Eye (tissue), 1 donor: Measurements from ENCODE around the gene ELMOD3.
"Not testable (repeated sequence)": the region's sequence is repeated elsewhere in the genome, so short reads cannot be mapped to it uniquely, and the experiment has no call there.

Experiments
- DNase-seq: peaks from one replicate; pipeline ENCODE4 v3.0.0-alpha.2; 2015

The ELMOD3 gene

DNA sequence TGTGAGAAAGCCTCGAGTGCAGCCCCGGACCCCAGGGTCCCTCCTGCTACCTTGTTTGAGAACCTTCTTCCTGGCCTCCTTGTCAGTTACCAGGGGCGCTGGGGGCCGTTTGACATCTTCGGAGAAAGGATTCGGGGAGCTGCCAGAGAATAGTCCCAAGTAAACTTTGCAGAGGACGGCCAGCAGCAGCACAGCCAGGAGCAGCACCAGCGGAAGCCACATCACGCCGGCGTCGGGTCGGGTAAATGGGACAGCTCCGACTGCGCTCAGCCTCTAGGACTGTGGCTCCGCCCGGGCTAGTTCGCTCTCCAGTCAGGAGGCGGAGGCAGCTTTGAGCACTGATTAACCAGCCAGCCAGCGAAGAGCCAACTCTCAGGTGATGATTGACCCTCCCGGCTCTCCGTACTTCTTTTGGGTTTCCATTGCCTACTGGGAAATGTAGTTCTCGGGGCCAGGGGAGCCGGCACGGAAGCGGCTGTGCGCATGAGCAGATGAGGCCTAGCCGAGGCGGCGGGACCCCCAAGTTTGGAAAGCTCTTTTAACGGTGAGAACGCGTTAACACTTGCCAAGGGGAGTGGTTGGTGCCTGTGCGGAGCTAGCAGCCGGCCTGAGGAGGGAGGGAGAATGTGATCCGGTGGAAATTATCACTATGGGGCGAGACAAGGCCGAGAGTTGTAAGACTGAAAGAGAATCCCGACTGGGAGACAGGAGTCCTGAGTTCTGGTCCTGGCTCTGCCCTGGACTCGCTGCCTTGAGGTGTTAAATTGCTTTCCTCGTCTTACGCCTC, at the start of gene ELMOD3, which contains the start of gene RETSAT:
Gene ELMOD3, plus strand, starts transcription at position 484 of the 787 bp plus-strand sequence. CDS start 2,430 bp downstream, outside the sequence.
Gene RETSAT, minus strand, starts transcription at position 243 of the 787 bp plus-strand sequence. Its CDS starts 21 bp downstream, at position 222.
- DNase-seq = peak; percentile 100

DNA sequence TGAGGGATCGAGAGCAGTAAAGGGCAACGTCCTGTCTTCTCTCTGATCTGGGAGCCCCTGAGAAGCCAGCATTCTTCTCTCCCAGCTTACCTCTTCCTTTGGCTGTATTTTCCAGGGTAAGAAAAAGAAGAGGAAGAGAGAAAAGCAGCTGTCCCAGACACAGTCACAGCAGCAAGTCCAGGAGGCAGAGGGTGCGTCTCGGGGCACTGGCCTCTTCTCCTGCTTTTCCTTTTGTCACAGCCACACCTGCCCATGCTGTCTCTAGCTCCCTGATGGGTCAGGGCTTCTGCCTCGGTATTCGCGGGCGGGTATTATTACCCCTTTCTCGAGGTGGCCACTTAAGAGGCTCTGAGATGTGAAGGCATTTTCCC, 47.1 kb upstream of the ELMOD3 start:
- no peak for DNase-seq

DNA sequence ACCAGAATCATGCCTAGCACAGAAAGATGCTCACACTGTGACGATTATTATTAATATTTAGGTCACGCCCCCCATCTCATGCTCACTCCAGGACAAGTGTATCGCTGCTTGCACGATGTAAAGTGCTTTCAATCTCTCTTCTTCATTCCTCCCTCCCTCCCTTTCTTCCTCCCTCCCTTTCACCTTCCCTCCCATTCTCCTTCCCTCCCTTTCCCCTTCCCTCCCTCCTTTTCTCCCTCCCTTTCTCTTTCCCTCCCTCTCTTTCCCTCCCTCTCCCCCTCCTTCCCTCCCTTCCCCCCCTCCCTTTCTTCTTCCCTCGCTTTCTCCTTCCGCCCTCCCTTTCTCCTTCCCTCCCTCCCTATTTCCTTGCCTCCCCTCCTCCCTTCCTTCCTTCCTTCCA, 46.4 kb upstream of the ELMOD3 start:
- no peak for DNase-seq

DNA sequence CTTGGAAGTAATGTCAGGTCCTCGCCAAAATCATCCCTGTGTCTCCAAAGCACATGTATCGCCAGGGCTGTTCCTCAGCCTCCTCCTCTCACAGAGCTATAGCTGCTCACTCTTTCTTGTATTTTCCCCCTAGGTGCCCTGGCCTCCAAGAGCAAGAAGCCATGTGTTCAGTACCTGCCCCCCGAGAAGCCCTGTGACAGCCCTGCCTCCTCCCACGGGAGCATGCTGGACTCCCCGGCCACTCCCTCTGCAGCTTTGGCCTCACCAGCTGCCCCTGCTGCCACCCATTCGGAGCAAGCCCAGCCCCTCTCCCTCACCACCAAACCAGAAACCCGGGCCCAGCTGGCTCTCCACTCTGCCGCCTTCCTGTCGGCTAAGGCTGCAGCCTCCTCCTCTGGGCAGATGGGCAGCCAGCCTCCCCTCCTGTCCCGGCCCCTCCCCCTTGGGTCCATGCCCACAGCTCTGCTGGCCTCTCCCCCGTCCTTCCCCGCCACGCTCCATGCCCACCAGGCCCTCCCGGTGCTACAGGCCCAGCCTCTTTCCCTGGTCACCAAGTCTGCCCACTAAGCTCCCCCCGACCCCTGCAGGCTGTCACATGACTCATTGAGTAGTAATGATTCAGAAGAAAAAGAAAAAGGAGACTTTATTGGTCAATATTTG, 45.5 kb upstream of the ELMOD3 start:
- peak; percentile 62 for DNase-seq

DNA sequence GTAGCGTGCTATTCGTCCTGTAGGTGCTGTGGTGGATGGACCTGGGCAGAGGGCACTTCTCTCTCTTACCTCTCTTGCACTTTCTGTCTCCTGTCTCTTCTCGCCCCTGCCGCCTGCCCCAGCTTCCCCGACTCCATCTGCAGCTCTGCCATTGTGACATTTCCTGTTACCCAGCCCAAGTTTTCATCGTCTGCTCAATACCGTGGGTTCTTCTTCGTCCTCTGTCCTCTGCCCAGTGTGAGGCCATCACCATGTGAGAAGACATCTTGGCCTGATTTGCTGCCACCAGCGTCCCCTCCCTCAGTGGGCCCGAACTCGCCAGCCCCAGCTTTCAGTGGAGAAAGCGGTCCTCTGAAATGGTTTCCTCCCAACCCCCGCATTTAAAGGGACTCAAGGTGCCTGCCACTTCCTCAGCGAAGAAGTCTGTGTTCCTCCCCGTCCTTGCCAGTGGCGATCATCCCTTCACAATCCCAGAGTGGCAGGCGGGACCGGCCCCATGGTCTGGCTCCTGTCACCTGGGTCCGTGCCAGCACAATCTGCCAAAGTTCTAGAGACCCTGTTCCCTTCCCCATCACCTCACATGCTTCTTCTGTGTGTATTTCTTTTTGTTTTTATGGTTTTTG, 44.8 kb upstream of the ELMOD3 start:
- no peak for DNase-seq

GRCh38 chr2:85310330-85310729, 44.2 kb upstream of the ELMOD3 start:
- no peak for DNase-seq

- no peak for DNase-seq
Observed at GRCh38 chr2:85312404-85312803, 42.2 kb upstream of the ELMOD3 start.

GRCh38 chr2:85314884-85315242, 39.7 kb upstream of the ELMOD3 start:
- DNase-seq = no peak

DNA sequence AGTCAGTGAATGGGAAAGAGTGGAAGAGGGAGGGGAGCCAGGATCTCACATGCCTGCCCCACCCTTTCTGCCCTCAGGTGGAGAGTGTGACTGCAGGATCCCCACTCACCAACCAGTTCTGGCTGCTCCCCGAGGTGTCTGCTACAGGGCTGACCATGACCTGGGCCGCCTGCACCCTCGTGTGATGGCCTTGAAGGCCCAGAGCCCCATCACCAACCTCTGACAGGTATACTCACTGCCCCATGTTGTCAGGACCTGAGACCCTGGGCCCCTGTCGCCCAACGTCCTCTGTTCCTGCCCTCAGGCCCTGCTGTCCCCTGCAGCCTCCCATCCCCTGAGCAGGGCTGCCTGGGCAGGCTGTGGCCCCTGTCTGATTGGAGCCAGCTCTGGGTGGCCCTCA, 38.6 kb upstream of the ELMOD3 start:
- not testable (repeated sequence) for DNase-seq

DNA sequence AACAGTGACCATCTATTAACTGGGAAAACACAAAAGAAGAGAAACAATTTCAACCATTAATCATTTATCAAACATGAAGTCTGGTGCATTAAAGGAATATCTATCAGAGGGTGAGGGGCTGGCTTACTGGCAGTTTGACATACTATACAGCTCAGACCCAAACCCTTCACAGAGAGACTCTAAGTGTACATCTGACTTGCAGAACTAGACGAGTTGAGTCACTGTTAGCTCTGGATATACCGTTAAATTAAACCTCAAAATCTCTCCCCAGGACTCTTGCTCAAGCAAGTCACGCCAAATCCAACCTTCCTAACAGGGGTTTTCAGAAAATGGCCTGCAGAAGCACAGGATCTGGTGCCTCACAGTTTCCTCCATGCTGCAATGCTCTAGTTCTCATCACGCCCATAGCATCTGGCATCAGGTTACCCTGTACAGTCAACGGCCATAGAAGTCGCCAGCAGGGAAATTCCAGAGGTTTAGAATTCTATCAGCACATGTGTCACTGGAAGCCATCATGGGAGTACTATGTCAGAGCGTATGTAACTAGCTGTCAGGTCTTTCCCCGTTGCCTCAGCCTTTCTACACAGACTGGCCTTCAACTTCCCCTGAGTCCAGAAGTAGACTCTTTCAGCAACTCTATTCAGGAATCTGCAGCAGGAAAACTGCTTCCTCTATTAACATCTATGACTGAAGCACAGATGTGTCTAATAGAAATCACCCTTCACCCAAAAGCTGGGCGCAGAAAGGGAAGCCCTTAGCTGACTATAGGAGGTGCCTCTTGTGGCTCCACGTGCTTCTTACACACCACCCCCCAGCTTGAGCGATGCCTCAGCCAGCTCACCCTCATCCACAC, 36.1 kb upstream of the ELMOD3 start:
- DNase-seq = peak; percentile 31

DNA sequence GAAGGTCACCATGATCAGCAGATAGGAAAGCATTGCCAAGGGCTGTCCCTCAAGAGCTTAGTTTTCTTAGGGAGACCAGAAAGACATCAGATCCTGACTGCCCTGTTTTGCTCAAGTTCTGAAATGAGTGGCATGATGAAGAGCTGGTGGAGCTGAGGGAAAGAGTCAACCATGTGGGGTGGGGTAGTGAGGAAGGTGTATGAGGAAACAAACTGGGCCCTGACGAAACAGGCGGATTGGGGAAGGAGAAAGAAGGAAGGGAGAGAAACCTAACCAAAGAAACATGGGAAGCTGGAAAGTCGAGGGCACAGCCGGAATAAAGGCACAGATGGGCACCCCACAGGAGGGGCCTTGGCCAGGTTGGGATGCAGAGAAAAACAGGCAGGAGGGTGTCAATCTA, 34.8 kb upstream of the ELMOD3 start:
- DNase-seq = no peak

DNA sequence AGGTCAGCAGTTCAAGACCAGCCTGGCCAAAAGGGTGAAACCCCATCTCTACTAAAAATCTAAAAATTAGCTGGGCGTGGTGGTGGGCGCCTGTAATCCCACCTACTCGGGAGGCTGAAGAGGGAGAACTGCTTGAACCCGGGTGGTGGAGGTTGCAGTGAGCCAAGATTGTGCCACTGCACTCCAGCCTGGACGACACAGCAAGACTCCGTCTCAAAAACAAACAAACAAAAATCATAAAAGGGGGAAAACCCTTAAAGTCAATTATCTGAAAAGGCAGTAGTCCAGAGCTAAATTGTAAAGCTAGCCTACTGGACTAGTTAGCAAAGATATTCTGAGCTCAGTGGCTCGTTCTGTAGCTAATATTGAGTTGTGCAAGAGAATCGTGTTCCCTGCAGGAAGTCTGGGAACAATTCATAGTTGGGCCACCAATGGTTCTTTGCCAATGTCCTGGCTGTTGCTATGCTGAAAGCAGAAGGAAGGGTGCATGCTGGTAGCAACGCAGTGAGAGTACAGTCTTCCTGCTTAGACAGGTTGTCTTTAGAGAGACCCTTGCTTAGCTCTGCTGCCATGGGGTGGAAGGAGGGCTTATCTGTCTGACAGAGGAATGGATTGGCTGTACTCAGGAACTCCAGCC, 31.1 kb upstream of the ELMOD3 start:
- no peak for DNase-seq

DNA sequence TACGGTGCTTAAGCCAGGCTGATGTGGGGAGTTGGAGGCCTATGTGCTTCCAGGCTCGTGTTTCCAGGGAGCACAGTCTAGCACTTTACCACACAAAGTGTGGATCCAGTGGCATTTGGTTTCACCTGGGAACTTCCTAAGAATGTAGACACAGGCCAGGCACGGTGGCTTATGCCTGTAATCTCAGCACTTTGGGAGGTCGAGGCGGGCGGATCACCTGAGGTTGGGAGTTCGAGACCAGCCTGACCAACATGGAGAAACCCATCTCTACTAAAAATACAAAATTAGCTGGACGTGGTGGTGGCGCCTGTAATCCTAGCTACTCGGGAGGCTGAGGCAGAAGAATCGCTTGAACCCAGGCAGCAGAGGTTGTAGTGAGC, 30.6 kb upstream of the ELMOD3 start:
- not testable (repeated sequence) for DNase-seq

DNA sequence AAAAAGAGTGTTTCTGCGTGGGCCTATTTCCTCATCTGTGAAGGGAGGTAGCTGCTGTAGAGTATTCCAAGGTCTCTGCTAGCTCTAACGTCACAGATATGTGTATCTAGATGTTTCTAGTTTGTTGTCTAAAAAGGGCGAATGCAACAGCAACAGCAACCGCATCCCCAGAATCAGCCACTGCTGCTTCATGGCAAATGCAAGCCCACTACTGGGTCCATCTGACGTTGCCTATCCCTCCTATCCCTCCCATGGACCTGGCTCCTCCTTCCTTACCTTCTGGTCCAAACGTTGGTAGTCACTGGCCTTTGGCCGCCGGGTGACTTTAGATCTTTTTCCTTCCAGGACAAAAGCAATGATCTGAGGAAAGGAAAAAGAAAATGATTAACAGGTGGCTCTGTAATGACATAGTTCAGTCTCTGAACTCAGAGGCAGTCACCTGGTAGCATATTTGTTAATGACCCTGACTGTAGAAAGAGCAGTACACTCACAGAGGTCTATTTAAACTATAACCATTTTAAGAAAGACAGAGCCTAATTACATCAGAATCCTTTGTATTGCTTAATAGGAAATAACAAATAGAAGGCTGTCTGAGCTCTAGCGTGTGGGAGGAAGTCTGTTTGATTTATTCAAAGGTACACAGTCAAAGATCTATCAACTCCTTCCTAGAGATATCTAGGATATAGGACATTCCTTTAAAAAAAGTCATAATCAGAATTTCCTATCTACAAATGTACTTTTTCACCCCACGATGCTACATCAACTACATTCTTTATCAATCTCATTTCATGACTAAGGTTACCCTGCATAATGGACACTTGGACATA, 29.7 kb upstream of the ELMOD3 start:
- DNase-seq = no peak

GRCh38 chr2:85325466-85325811, 29.1 kb upstream of the ELMOD3 start:
- DNase-seq = no peak

DNA sequence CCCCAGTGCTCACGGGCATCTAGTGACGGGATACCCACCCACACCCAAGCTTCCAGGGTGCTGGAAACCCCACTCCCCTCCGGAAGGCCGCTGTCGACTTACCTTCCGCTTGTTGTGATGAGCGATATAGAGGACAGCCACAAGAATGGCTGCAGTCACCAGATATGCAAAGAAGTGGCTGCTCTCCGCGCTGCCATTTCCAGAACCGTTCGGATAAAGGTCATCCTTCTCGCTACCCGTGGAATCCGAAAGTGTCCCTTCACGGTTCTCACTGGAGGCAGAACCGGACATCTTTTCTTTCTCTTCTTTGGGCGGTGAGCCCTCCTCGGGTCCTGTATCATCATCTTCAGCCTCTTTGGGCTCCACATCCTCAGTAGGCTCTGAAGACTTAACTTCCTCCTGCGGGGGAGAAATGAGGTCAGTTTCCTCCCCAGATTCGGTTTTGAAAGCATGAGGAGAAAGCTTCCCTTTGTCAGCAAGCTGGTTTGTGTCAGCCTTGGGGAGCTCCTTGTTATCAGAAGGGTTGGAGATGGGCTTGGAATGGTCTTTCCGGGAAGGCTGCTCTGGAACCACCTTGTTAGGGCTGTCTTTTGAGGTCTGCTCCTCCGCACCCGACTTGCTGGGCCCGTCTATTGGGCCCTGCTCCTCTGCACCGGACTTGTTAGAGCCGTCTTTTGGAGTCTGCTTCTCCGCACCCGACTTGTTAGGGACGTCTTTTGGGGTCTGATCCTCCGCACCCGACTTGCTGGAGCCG, 28.0 kb upstream of the ELMOD3 start:
- no peak for DNase-seq

DNA sequence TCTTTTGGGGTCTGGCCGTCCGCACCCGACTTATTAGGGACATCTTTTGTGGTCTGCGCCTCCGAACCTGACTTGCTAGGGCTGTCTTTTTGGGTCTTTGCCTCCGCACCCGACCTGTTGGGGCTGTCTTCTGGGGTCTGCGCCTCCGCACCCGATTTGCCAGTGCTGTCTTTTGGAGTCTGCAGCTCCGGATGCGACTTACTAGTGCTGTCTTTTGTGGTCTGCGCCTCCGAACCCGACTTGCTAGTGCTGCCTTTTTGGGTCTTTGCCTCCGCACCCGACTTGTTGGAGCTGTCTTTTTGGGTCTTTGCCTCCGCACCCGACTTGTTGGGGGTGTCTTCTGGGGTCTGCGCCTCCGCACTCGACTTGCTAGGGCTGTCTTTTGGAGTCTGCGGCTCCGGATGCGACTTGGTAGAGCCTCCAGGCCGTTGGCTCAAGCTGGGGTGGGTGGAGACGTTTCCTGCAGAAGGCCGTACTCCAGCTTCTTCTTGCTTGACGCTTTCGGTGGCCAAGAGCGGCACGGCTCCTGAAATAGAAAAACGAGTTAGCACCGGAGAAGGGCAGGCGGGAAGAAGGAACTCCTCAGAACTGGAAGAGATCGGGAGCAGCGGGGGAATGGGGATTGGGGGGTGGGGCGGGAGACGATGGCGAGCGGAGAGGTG, 27.3 kb upstream of the ELMOD3 start:
- no peak for DNase-seq

GRCh38 chr2:85327822-85328617, 26.5 kb upstream of the ELMOD3 start, which contains the start of gene TGOLN2:
TSS of gene TGOLN2 (minus strand) at chr2:85327989. CDS start at chr2:85327962, 27 bp downstream.
- DNase-seq = peak; percentile 98

DNA sequence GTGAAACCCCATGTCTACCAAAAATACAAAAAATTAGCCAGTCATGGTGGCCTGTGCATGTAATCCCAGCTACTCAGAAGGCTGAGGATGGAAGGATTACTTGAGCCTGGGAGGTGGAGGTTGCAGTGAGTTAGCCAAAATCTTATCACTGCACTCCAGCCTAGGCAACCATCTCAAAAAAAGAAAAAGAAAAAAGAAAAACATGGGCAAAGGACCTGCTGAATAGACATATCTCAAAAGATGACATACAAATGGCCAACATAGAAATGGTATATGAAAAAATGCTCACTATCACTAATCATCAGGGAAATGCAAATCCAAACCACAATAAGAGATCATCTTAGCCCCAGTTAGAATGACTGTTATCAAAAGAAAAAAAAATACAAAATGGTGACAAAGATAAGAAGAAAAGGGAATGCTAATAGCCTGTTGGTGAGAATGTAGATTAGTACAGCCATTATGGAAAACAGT, 25.4 kb upstream of the ELMOD3 start:
- no peak for DNase-seq
